IMR-90 (cell line): ENCODE data around the gene WBP2NL. TPM values are rescaled to one million over a fixed set of nuclear protein-coding genes. Genes with fewer than 3 reads are reported as not detected.

Experiments
- ATAC-seq: fragments of 200-7000 bp; cut with Tn5 transposase; 2 replicates; pipeline ENCODE4 v1.9.1; 2020; ENCODE audit warnings: low read depth, mild to moderate bottlenecking, moderate library complexity
- BruUV-seq: library from RNA; stranded (reverse); fragments of 400-500 nt; replicated peaks from 2 replicates; lab custom pipeline; 2021; lab: Mats Ljungman, UMichigan
- CTCF ChIA-PET: fragments of 300-600 bp; formaldehyde crosslinking; extraction: SDS; loops from one replicate; lab custom pipeline; 2021; ENCODE audit warnings: antibody characterized with exemption; lab: Yijun Ruan, JAX
- POLR2A ChIA-PET: fragments of 300-600 bp; sonication (Branson Sonifier 250); formaldehyde crosslinking; loops from one replicate; lab custom pipeline; 2022; ENCODE audit warnings: antibody characterized with exemption; ENCODE audit not compliant: unreplicated experiment; lab: Charles Lee
- DNase-seq: peaks from one replicate; pipeline ENCODE4 v3.0.0; 2013
- H2AFZ ChIP-seq: replicated peaks from 2 replicates; pipeline ENCODE3; 2013; ENCODE audit warnings: low read length, mild to moderate bottlenecking; ENCODE audit not compliant: poor library complexity
- H2AK5ac ChIP-seq: 2 replicates; pipeline ENCODE4 v1.6.1; 2013; ENCODE audit warnings: low read depth, low read length, inconsistent platforms
- H2AK9ac ChIP-seq: replicated peaks from 2 replicates; pipeline ENCODE3; 2013; ENCODE audit warnings: mild to moderate bottlenecking, low read depth, low read length, moderate library complexity; ENCODE audit not compliant: poor library complexity
- H2BK120ac ChIP-seq: 2 replicates; pipeline ENCODE4 v1.6.1; 2013; ENCODE audit warnings: low read depth, low read length, inconsistent platforms
- H2BK15ac ChIP-seq: 3 replicates; pipeline ENCODE4 v1.6.1; 2013; ENCODE audit warnings: low read depth, low read length, inconsistent platforms
- H2BK20ac ChIP-seq: 2 replicates; pipeline ENCODE4 v1.6.1; 2013; ENCODE audit warnings: low read depth, mild to moderate bottlenecking, inconsistent platforms, low read length, moderate library complexity
- H2BK5ac ChIP-seq: 2 replicates; pipeline ENCODE4 v1.6.1; 2013; ENCODE audit warnings: mild to moderate bottlenecking, low read depth, low read length, inconsistent platforms; ENCODE audit not compliant: poor library complexity, severe bottlenecking
- H3K14ac ChIP-seq: replicated peaks from 2 replicates; pipeline ENCODE4 v1.6.1; 2013; ENCODE audit warnings: low read depth, low read length, inconsistent platforms
- H3K18ac ChIP-seq: 2 replicates; pipeline ENCODE4 v1.6.1; 2013; ENCODE audit warnings: low read depth, low read length, control low read depth
- H3K23ac ChIP-seq: 2 replicates; pipeline ENCODE4 v1.6.1; 2013; ENCODE audit warnings: low read depth, low read length, inconsistent platforms
- H3K27ac ChIP-seq: 2 replicates; pipeline ENCODE4 v1.5.1; 2013; ENCODE audit warnings: mild to moderate bottlenecking, control low read depth, low read length; ENCODE audit not compliant: insufficient read depth
- H3K27me3 ChIP-seq: 2 replicates; pipeline ENCODE4 v1.6.1; 2013; ENCODE audit warnings: low read length; ENCODE audit not compliant: control insufficient read depth, insufficient read depth
- H3K36me3 ChIP-seq: 2 replicates; pipeline ENCODE4 v1.6.1; 2013; ENCODE audit warnings: low read length, mixed read lengths; ENCODE audit not compliant: control insufficient read depth, insufficient read depth
- H3K4ac ChIP-seq: 2 replicates; pipeline ENCODE4 v1.6.1; 2013; ENCODE audit warnings: low read depth, low read length, inconsistent platforms
- H3K4me1 ChIP-seq: 2 replicates; pipeline ENCODE4 v1.6.1; 2013; ENCODE audit warnings: low read length, mixed read lengths; ENCODE audit not compliant: control insufficient read depth, insufficient read depth
- H3K4me2 ChIP-seq: 2 replicates; pipeline ENCODE4 v1.6.1; 2013; ENCODE audit warnings: low read depth, mild to moderate bottlenecking, control low read depth, low read length, moderate library complexity
- H3K4me3 ChIP-seq: 2 replicates; pipeline ENCODE4 v1.5.1; 2013; ENCODE audit warnings: low read depth, mild to moderate bottlenecking, control low read depth, low read length, moderate library complexity; ENCODE audit not compliant: insufficient read depth
- H3K56ac ChIP-seq: 2 replicates; pipeline ENCODE4 v1.6.1; 2013; ENCODE audit warnings: low read length, inconsistent platforms; ENCODE audit not compliant: insufficient read depth; ENCODE audit errors: extremely low read depth
- H3K79me1 ChIP-seq, 2 experiments: 2 replicates each; pipeline ENCODE4 v1.6.1; 2013; ENCODE audit warnings: low read length in 2 of 2, inconsistent platforms in 1 of 2, low read depth in 1 of 2
- H3K9ac ChIP-seq: 2 replicates; pipeline ENCODE4 v1.6.1; 2013; ENCODE audit warnings: low read depth, low read length, control low read depth
- H3K9me1 ChIP-seq: 2 replicates; pipeline ENCODE4 v1.6.1; 2013; ENCODE audit warnings: low read length, inconsistent platforms; ENCODE audit not compliant: insufficient read depth
- H3K9me3 ChIP-seq: 2 replicates; pipeline ENCODE4 v1.6.1; 2013; ENCODE audit warnings: low read length; ENCODE audit not compliant: control insufficient read depth, insufficient read depth
- H4K20me1 ChIP-seq: 2 replicates; pipeline ENCODE4 v1.6.1; 2013; ENCODE audit warnings: low read length, inconsistent platforms; ENCODE audit not compliant: insufficient read depth
- H4K5ac ChIP-seq: 2 replicates; pipeline ENCODE4 v1.6.1; 2013; ENCODE audit warnings: mild to moderate bottlenecking, low read depth, low read length, control low read depth
- H4K8ac ChIP-seq, 2 experiments: 2 replicates each; pipeline ENCODE4 v1.6.1; 2013; ENCODE audit warnings: low read depth in 2 of 2, low read length in 2 of 2, control low read depth in 1 of 2, inconsistent platforms in 1 of 2
- H4K91ac ChIP-seq: 2 replicates; pipeline ENCODE4 v1.6.1; 2013; ENCODE audit warnings: low read depth, low read length, inconsistent platforms; ENCODE audit not compliant: insufficient read depth
- BHLHE40 ChIP-seq: fragments of 150-350 bp; IDR thresholded peaks from 2 replicates; pipeline ENCODE4 v1.6.1; 2016; ENCODE audit warnings: mild to moderate bottlenecking, low read depth, low read length
- CEBPB ChIP-seq: IDR thresholded peaks from 2 replicates; pipeline ENCODE4 v1.6.1; 2012; ENCODE audit warnings: low read depth, low read length, improper control_type of control experiment
- CTCF ChIP-seq: conservative IDR thresholded peaks from 2 replicates; pipeline ENCODE4 v1.5.1; 2012; ENCODE audit warnings: mild to moderate bottlenecking, low read depth, low read length, improper control_type of control experiment
- FOS ChIP-seq: fragments of 150-350 bp; IDR thresholded peaks from 2 replicates; pipeline ENCODE4 v1.6.1; 2016; ENCODE audit warnings: low read depth, low read length
- MAFK ChIP-seq: IDR thresholded peaks from 2 replicates; pipeline ENCODE4 v1.6.1; 2012; ENCODE audit warnings: low read depth, low read length, improper control_type of control experiment
- MAZ ChIP-seq: IDR thresholded peaks from 2 replicates; pipeline ENCODE4 v1.6.1; 2012; ENCODE audit warnings: low read depth, mild to moderate bottlenecking, low read length, improper control_type of control experiment, moderate library complexity, borderline replicate concordance
- MXI1 ChIP-seq: IDR thresholded peaks from 2 replicates; pipeline ENCODE4 v1.6.1; 2012; ENCODE audit warnings: low read depth, mild to moderate bottlenecking, low read length, moderate library complexity, borderline replicate concordance
- POLR2A ChIP-seq: IDR thresholded peaks from 2 replicates; pipeline ENCODE4 v1.6.1; 2012; ENCODE audit warnings: mild to moderate bottlenecking, low read depth, low read length
- RAD21 ChIP-seq: IDR thresholded peaks from 2 replicates; pipeline ENCODE4 v1.6.1; 2012; ENCODE audit warnings: low read length, improper control_type of control experiment
- RCOR1 ChIP-seq: IDR thresholded peaks from 2 replicates; pipeline ENCODE4 v1.6.1; 2012; ENCODE audit warnings: mild to moderate bottlenecking, low read length, improper control_type of control experiment; ENCODE audit not compliant: insufficient replicate concordance
- RFX5 ChIP-seq: IDR thresholded peaks from 2 replicates; pipeline ENCODE4 v1.8.0; 2012; ENCODE audit warnings: low read depth, mild to moderate bottlenecking, low read length, moderate library complexity
- USF2 ChIP-seq: fragments of 150-350 bp; IDR thresholded peaks from 2 replicates; pipeline ENCODE4 v1.6.1; 2017; ENCODE audit warnings: mild to moderate bottlenecking, antibody characterized with exemption, low read length, low read depth
- WGBS, 2 experiments: methylation state at CpG; one replicate each; pipeline versions ENCODE4 v1.1.5 to v1.1.7; 2013; ENCODE audit warnings: missing lambda C conversion rate in 2 of 2; ENCODE audit not compliant: insufficient read length in 1 of 2; ENCODE audit errors: extremely low coverage in 2 of 2; 5-methylcytosine and 5-hydroxymethylcytosine counted together
- dilution Hi-C: fragments of 300-500 bp; cut with HindIII; formaldehyde crosslinking; loops from one replicate; pipeline ENCODE4 v1.14.3; 2018; ENCODE audit warnings: low sequenced_read_pairs; ENCODE audit not compliant: unreplicated experiment
- in situ Hi-C: fragments of 300-500 bp; cut with MboI; formaldehyde crosslinking; loops from 3 replicates; pipeline ENCODE4 v1.14.3; 2019; ENCODE audit warnings: low sequenced_read_pairs, inconsistent platforms, mixed read lengths
- intact Hi-C: fragments of 100-400 bp; cut with micrococcal nuclease; formaldehyde crosslinking; loops from 2 replicates; pipeline ENCODE4 v1.10.0; 2022
- polyA plus RNA-seq, 3 experiments: library from polyadenylated mRNA; depleted of rRNA; stranded (reverse); fragments of >200 nt; gene quantifications; 2 replicates each; pipeline ENCODE4 v1.2.3, GENCODE V29; 2012; ENCODE audit warnings: low replicate concordance in 1 of 3
- total RNA-seq: library from RNA; depleted of rRNA; stranded (reverse); fragments of >200 nt; gene quantifications from 2 replicates; pipeline ENCODE4 v1.2.3, GENCODE V29; 2012

WBP2NL gene
- total and polyA plus RNA-seq, 2 of the 4 experiments (the other 2 are of a cell fraction) = not detected

GRCh38 chr22:42062506-42063170 lies 64.0 kb downstream of the WBP2NL start:
- TF ChIP-seq USF2 = no peak
- TF ChIP-seq MAFK = no peak
- no peak for TF ChIP-seq FOS
- TF ChIP-seq CEBPB = no peak
- no peak for TF ChIP-seq RCOR1
- TF ChIP-seq RFX5 = no peak
- no peak for TF ChIP-seq BHLHE40
- no peak for TF ChIP-seq MAZ
- no peak for TF ChIP-seq CTCF
- no peak for TF ChIP-seq RAD21
- TF ChIP-seq MXI1 = no peak
- TF ChIP-seq POLR2A = no peak
- in situ Hi-C loops (no loop called here), dilution Hi-C loops (no loop called here), intact Hi-C loops (no loop called here)
- ATAC-seq (no peak), DNase-seq (no peak)
- Histone ChIP-seq H3K4me2 (no peak overlapping the region), H3K27me3 (no peaks in the 10 kb centered on the region), H4K5ac (no peak overlapping the region), H3K18ac (no peak overlapping the region), H3K9me1 (0 out of 2 replicates have a peak, but pooled peaks cover 2% of the 10 kb centered on the region), H3K4me1 (no peaks in the 10 kb centered on the region), H4K20me1 (no peaks in the 10 kb centered on the region), H3K9me3 (no peaks in the 10 kb centered on the region), H2AFZ (no peak overlapping the region), H2BK5ac (no peak overlapping the region), H3K36me3 (peaks cover 48% of the 10 kb centered on the region), H3K4ac (no peak overlapping the region), H3K23ac (no peak overlapping the region), H3K56ac (no peak overlapping the region), H2BK20ac (no peak overlapping the region), H2BK15ac (no peak overlapping the region), H3K9ac (no peak overlapping the region), H2BK120ac (no peak overlapping the region), H3K14ac (no peak overlapping the region), H4K91ac (no peak overlapping the region), H4K8ac (no peak overlapping the region), H3K4me3 (no peak overlapping the region), H3K27ac (no peak overlapping the region), H2AK5ac (no peak overlapping the region), H3K79me1 (no peaks in the 10 kb centered on the region), H2AK9ac (no peak overlapping the region)
- 80% methylated on average over 1 of the region's 10 CpGs; no CpG with 5 or more reads in 1 of the 2 experiments for WGBS, 2 experiments
- ChIA-PET POLR2A (no interaction called here), CTCF (no interaction called here)
- no TSS peak for BruUV-seq
